K562 (cell line): Measurements from ENCODE around the gene VMP1. TPM values are rescaled to one million over a fixed set of nuclear protein-coding genes. Genes with fewer than 3 reads are reported as not detected.

ENCODE experiments used
- BMI1 ChIP-seq: fragments of 150-350 bp; IDR thresholded peaks from 2 replicates; pipeline ENCODE4 v1.6.1; 2014; ENCODE audit warnings: low read length
- BRF1 ChIP-seq: IDR thresholded peaks from 3 replicates; pipeline ENCODE4 v1.6.1; 2011; ENCODE audit warnings: borderline replicate concordance, mild to moderate bottlenecking; ENCODE audit not compliant: insufficient read length; ENCODE audit errors: extremely low read depth
- CREB5 ChIP-seq: fragments of 250-450 bp; sonication (Bioruptor Pico); IDR thresholded peaks from 2 replicates; pipeline ENCODE4 v1.5.0; 2020; ENCODE audit warnings: mild to moderate bottlenecking
- DACH1 ChIP-seq: fragments of 450-650 bp; IDR thresholded peaks from 2 replicates; pipeline ENCODE4 v1.6.1; 2018; ENCODE audit not compliant: partially characterized antibody
- ELK3 ChIP-seq: fragments of 450-650 bp; formaldehyde crosslinking; IDR thresholded peaks from 2 replicates; pipeline ENCODE4 v1.4.0; 2020; ENCODE audit warnings: mild to moderate bottlenecking
- GABPB2 ChIP-seq: fragments of 250-450 bp; sonication (Bioruptor Pico); conservative IDR thresholded peaks from 2 replicates; pipeline ENCODE4 v1.5.1; 2021; ENCODE audit warnings: mild to moderate bottlenecking
- GATA2 ChIP-seq: sonication (generic); formaldehyde crosslinking; IDR thresholded peaks from 2 replicates; pipeline ENCODE4 v1.4.0; 2020; ENCODE audit warnings: mild to moderate bottlenecking, missing genetic modification reagents
- ILK ChIP-seq: fragments of 450-650 bp; IDR thresholded peaks from 2 replicates; pipeline ENCODE4 v1.6.1; 2016; ENCODE audit warnings: missing genetic modification characterization, low read depth, mild to moderate bottlenecking, missing compliant biosample characterization, moderate library complexity, borderline replicate concordance
- KAT2B ChIP-seq: IDR thresholded peaks from one replicate; pipeline ENCODE4 v1.6.1; 2012; ENCODE audit warnings: low read depth, mild to moderate bottlenecking, control low read depth, inconsistent platforms, low read length, moderate library complexity
- MLX ChIP-seq, 2 experiments: fragments of 450-650 bp in 1 of 2; sonication (generic) in 1 of 2; formaldehyde crosslinking; conservative IDR thresholded peaks; 2 replicates each; pipeline versions ENCODE4 v1.4.0 to v1.8.1; 2020 to 2022; ENCODE audit warnings: mild to moderate bottlenecking in 1 of 2, missing genetic modification reagents in 1 of 2
- NFIX ChIP-seq: fragments of 250-450 bp; sonication (Bioruptor Pico); IDR thresholded peaks from 2 replicates; pipeline ENCODE4 v1.4.0; 2020; ENCODE audit warnings: low read depth, mild to moderate bottlenecking, moderate library complexity
- PBX2 ChIP-seq, 2 experiments: IDR thresholded peaks in 1 of 2; conservative IDR thresholded peaks in 1 of 2; 2 replicates each; pipeline ENCODE4 v1.6.1; 2016; ENCODE audit warnings: low read depth in 2 of 2, mild to moderate bottlenecking in 1 of 2, missing compliant biosample characterization in 1 of 2, missing genetic modification characterization in 1 of 2, moderate library complexity in 1 of 2
- ZNF12 ChIP-seq: sonication (generic); formaldehyde crosslinking; IDR thresholded peaks from 2 replicates; pipeline ENCODE4 v1.4.0; 2020; ENCODE audit warnings: mild to moderate bottlenecking, missing genetic modification reagents
- ZNF24 ChIP-seq: fragments of 450-650 bp; IDR thresholded peaks from 2 replicates; pipeline ENCODE4 v1.6.1; 2016
- polyA plus RNA-seq, 8 experiments: library from polyadenylated mRNA; depleted of rRNA in 4 of 8; stranded (reverse) in 5 of 8; unstranded in 3 of 8; fragments of >200 nt; fragmentation: Nextera tagmentation in 2 of 8; fragmentation: Illumina TruSeq in 1 of 8; extraction: Ambion mirVana in 2 of 8; extraction: Trizol in 1 of 8; gene quantifications; 2 replicates each; pipeline versions ENCODE4 v1.2.1 to v1.2.3, GENCODE V29; 2011 to 2014; ENCODE audit warnings: inconsistent platforms in 1 of 8, missing spikeins in 1 of 8
- total RNA-seq, 7 experiments: library from RNA; depleted of rRNA in 6 of 7; stranded (reverse); fragments of >200 nt in 6 of 7; fragmentation: Illumina TruSeq in 2 of 7; extraction: Trizol in 2 of 7; gene quantifications; 2 replicates each; pipeline versions ENCODE4 v1.2.1 to v1.2.3, GENCODE V29; 2011 to 2021; ENCODE audit warnings: low replicate concordance in 1 of 7
- TF ChIP-seq, protein P1 (sequence below), 2 experiments: fragments of 450-650 bp; conservative IDR thresholded peaks; 2 replicates each; pipeline ENCODE4 v1.6.1; 2017; ENCODE audit warnings: mild to moderate bottlenecking in 2 of 2, moderate library complexity in 2 of 2

VMP1 gene
- total and polyA plus RNA-seq, 9 of the 15 experiments (the other 6 are each of a cell fraction or from before 2014, with no cell fraction given), result 123 to 304 (median 151) TPM

GRCh38 chr17:59837308-59838051 lies 130.0 kb downstream of the VMP1 start (continued):
- TF ChIP-seq ILK (tag), result no peak; the same call in 1 of the 2 replicates
- no peak for TF ChIP-seq BRF1
- no peak for TF ChIP-seq GATA2 (CRISPR knock-in tag)
- TF ChIP-seq PBX2 (CRISPR knock-in tag; IDR thresholded peaks at IDR 0.05; ENCODE audit: low read depth), result no peak
- TF ChIP-seq PBX2 (tag; conservative IDR thresholded peaks at IDR 0.05; ENCODE audit: low read depth), result peak; percentile 97
- TF ChIP-seq MLX (CRISPR knock-in tag; conservative IDR thresholded peaks at IDR 0.05), result no peak
- peak; percentile 90 for TF ChIP-seq ZNF24
- no peak for TF ChIP-seq NFIX (CRISPR knock-in tag)
- TF ChIP-seq CREB5, result peak; percentile 82; the same call in 1 of the 2 replicates
- TF ChIP-seq DACH1, result peak; percentile 90
- TF ChIP-seq, protein P1, sequence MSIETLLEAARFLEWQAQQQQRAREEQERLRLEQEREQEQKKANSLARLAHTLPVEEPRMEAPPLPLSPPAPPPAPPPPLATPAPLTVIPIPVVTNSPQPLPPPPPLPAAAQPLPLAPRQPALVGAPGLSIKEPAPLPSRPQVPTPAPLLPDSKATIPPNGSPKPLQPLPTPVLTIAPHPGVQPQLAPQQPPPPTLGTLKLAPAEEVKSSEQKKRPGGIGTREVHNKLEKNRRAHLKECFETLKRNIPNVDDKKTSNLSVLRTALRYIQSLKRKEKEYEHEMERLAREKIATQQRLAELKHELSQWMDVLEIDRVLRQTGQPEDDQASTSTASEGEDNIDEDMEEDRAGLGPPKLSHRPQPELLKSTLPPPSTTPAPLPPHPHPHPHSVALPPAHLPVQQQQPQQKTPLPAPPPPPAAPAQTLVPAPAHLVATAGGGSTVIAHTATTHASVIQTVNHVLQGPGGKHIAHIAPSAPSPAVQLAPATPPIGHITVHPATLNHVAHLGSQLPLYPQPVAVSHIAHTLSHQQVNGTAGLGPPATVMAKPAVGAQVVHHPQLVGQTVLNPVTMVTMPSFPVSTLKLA (conservative IDR thresholded peaks at IDR 0.05), result peak; percentile 14 to 60; a peak in 2 of 4 replicates
- no peak for TF ChIP-seq ELK3 (CRISPR knock-in tag)
- TF ChIP-seq ZNF12 (CRISPR knock-in tag), result no peak
- TF ChIP-seq GABPB2 (CRISPR knock-in tag), result 0 out of 2 replicates have a peak, but pooled peaks have one; percentile 24
- TF ChIP-seq KAT2B, result no peak
- no peak for TF ChIP-seq BMI1
